Colon (tissue), 2 donors: ENCODE data around the gene CABLES2.

Experiments
- FAIRE-seq: peaks from 2 replicates; lab custom pipeline; 2012; peaks lifted over from hg19 to GRCh38; lab: Jason Lieb, UNC
- donor health status: control.
- donor health status: control.

CABLES2 gene, protein sequence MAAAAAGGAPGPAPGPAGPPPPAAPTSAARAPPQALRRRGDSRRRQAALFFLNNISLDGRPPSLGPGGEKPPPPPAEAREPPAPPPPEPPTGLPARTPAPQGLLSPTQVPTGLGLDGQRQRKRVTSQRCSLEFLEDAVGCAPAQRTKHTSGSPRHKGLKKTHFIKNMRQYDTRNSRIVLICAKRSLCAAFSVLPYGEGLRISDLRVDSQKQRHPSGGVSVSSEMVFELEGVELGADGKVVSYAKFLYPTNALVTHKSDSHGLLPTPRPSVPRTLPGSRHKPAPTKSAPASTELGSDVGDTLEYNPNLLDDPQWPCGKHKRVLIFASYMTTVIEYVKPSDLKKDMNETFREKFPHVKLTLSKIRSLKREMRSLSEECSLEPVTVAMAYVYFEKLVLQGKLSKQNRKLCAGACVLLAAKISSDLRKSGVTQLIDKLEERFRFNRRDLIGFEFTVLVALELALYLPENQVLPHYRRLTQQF

DNA sequence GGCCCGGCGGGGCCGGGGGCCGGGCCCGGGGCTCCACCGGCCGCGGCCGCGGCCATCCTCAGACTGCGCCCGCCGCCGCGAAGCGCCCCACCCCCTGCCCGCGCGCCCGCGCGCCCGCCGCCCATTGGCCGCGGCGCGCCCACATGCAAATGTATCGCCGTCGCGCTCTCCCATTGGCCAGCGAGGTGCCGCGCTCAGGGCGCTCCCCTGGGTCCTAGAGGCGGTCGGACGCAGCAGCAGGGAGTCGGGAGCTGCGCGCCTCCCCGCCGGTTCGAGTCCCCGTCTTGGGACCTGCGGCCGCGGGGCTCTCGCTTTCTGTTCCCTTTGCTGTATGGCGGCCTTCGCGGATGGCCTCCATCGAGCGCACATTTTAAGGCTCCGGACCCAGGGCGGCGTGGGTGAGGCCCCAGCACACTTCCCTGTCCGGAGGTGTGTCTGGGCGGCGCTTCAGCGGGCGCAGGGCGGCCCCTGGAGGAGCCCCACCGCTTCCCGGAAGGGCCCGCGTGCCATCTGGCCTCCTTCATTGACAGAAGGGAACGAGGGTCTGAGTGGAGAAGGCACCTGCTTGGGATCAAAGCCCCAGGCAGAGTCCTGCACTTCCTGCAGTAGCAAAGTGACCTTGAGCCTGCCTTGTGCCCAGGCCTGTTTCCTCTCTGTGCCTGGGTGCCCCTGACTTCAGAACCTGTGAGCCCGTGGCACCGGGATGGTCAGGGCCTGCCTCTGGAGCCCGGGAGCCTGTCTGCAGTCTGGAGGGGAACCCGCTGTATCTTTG lies at the start of gene CABLES2:
Gene CABLES2, minus strand, starts transcription at position 65 of the 772 bp plus-strand sequence. Its CDS starts 9 bp downstream, at position 56.
- no peak for FAIRE-seq

DNA sequence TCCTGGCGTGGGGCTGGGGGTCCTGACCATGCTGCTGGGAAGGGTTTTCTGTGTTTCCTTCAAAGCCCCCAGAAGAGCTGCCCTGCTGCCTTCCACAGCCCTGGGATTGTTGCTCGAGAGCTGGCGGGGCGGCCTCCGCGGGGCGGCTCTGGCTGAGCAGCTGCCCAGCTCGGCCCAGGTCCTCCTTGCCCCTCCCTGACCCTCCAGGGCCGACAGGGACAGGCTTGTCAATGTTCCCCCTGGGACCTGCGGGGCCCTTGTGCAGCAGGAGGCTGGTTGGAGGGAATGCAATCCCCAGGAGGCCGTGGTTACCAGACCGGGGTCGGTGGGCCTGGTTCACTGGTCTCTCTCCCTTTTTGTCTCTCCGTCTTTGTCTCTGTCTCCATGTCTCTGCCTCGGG lies 48.8 kb upstream of the CABLES2 start:
- no peak for FAIRE-seq

DNA sequence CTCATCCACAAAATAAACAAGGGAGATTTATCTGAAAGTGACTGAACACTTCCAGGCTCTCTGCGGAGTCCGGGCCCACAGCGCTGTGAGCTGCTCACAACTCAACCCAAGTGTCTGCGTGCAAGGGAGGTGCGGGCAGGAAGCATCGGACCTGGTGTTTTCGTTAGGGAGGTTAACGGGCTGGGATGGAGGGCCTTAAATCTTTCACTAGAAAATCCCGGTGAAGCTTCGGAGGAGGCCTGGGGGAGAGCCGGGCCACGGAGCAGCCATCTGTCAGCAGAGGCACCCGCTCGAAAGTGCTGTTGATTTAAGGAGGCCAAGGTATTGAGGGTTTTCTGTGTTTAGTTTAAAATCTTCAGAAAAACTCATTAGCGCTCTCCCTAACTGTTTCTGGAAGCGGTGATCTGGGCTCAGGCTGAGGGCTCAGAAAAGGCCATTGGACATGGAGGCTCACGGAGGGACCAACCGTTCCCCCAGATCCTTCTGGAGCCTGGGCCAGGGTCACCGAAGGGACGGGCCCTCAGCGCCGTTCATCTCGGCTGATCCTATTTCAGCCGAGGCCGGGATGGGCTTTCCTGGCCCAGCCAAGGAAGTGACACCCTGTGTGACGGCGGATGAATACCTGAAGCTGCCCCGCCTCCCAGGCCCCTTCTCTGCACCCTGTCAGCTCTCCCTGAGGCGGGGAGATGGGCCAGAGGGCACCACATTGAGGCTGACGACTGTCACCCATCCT lies 48.0 kb upstream of the CABLES2 start:
- FAIRE-seq, result no peak

DNA sequence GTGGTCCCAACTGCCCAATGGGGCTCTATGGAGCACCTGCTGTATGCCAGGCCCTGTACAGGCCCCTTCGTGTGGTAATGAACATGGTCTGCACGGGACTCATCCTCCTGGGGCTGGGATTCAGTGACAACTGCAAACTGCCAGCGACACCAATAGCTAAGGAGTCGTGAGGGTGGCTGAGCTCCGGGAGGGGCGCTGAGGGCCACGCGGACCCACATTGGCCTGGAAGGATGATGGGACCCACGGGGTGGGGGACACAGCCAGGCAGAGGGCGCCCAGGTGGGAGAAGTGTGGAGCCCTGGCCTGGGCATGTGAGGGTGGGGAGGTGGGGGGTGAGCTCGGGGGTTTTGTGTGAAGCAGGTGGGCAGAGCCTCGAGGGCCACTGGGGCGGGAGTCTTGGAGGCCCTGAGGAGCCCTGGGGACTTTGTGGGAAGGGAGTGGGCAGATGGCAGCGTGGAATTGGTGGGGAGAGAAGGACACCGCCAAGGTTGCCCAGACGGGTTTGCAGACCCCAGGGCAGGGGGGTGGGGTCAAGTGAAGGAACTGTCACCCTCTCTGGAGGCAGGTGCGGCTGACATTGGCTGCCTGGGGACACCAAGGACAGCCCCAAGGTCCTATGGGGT lies 46.2 kb upstream of the CABLES2 start:
- FAIRE-seq, result no peak

DNA sequence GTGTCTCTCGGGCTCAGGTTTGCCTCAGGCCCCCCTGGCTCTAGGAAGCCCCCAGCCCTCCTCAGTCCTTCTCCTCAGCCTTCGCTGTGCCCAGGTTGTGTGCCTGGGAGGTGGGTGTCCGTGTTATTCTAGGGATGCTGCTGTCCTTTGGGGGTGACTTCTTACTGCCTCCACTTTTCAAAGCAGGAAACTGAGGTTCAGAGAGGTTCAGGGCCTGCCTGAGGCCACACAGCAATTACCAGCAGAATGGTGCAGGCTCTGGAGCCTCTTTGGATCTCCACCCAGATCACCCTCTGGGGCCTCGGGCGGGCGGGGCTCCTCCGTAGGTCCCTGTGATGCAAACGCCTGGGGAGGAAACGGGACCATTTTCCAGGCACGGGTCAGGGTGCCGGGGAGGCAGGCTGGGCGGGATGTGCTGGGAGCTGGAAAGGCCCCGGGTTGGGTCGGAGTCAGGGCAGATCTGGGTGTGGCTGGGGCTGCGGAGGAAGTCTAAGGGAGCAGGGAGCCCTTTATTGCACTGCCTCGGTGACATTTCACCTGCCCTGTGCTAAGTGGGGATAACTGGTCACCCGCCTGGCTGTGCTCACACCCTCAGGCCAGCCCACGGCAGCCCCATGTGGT lies 45.5 kb upstream of the CABLES2 start:
- FAIRE-seq, result no peak

DNA sequence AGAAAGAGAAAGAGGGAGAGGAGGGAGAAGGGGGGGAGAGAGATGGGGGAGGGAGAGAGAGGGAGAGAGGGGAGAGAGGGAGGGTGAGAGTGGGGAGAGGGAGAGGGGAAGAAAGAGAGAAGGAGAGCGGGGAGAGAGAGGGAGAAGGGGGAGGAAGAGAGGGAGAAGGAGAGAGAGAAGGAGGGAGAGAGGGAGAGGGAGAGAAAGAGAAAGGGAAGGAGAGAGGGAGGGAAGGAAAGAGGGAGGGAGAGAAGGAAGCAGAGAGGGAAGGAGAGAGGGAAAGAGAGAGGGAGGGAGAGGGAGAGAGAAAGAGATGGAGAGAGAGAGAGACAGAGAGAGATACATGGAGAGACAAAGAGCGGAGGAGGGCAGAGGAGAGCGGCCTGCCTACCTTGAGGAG lies 44.9 kb upstream of the CABLES2 start:
- FAIRE-seq, result no peak

DNA sequence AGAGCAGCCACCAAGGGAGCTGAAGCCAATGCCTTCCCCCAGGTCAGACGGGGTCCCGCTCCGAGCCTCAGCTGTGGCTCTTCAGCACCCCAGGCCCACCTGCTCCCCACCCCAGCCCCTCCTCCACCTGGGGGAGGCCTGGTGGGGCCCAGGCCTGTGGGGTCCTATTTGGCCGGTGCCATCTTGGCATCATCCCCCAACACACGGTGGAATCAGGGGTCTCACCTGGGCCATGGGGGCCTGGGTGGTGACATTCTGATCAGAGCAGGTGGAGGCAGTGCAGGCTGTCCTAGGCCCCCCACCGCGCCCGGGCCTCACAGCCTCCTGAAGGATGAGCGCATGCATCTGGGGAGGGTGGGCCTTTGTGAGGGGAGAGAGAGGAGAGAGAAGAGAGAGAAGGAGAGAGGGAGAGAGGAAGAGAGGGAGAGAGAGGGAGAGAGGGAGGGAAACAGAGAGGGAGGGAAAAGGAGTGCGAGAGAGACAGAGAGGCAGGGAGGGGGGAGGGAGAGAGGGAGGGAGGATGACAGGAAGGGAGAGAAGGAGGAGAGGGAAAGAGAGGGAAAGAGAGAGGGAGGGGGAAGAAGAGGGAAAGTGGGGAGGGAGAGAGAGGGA lies 44.2 kb upstream of the CABLES2 start:
- FAIRE-seq, result no peak

DNA sequence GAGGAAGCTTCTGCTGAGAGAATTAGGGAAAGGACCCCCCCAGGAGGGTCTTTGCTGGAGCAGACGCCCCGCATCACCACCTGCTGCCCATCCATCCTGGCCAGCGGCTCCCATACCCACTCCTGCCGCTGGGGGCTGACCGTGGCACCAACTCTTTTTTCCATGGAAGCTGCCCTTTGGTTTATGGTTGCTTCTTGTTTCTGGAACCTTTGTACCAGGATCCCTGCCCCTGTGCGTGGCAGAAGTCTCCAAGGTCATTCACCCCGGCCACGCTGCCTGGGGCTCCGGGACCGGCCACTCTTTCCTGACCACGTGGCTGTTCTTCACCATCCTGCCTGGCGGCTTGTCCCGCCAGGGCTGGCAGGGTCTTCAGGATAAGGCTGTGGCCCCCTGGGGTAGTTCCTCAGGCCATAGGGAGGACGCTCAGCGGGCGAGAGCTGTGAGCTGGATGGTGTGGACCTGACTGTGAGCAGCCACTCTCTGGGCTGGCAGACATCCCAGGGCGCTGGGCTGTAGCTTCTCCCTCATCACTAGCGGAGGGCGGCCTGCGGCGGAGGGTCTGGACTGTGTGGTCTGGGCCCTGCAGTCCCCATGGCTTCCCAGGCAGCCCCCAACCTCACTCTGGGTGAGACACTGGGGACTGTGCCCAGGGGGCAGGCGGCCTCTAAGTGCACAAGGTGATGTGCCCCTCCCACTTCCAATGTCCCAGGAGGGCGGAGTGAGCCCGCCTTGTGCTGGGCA lies 43.0 kb upstream of the CABLES2 start:
- FAIRE-seq, result no peak

DNA sequence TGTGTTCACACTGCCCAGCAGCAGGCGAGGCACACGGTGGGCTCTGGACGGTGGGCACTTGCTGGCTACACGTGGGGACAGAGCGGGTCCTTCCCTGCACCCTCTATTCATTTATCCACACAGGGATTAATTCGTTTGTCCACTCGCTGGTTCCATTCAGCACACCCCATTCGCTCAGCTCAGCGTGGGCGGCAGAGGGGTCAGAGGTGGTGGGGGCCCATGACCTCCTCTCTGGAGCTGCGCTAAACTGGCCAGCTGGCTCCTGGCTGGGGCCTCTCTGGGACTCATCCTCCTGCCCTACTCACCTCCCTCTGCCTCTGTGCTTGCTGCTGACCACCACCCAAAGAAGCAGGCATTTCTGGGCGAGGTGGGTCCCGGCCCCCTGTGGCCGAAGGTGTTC lies 41.7 kb upstream of the CABLES2 start:
- FAIRE-seq, result no peak

DNA sequence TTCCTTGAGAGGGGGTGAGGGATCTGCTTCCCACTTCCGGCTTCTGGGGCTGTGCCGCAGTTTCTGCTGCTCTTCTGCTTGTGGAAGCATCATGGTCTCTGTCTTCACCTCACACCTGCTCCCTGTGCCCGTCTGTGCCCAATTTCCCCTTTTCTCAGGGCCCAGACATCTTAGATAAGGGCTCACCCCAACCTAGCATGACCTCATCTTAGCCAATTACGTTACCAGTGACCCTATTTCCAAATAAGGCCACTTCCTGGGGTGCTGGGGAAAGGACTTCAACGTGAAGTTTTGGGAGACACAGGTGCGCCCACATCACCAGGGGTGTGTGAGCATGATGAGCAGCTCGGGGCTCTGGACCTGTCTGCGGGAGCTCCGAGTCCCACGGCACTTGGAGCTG lies 41.0 kb upstream of the CABLES2 start:
- FAIRE-seq, result no peak

DNA sequence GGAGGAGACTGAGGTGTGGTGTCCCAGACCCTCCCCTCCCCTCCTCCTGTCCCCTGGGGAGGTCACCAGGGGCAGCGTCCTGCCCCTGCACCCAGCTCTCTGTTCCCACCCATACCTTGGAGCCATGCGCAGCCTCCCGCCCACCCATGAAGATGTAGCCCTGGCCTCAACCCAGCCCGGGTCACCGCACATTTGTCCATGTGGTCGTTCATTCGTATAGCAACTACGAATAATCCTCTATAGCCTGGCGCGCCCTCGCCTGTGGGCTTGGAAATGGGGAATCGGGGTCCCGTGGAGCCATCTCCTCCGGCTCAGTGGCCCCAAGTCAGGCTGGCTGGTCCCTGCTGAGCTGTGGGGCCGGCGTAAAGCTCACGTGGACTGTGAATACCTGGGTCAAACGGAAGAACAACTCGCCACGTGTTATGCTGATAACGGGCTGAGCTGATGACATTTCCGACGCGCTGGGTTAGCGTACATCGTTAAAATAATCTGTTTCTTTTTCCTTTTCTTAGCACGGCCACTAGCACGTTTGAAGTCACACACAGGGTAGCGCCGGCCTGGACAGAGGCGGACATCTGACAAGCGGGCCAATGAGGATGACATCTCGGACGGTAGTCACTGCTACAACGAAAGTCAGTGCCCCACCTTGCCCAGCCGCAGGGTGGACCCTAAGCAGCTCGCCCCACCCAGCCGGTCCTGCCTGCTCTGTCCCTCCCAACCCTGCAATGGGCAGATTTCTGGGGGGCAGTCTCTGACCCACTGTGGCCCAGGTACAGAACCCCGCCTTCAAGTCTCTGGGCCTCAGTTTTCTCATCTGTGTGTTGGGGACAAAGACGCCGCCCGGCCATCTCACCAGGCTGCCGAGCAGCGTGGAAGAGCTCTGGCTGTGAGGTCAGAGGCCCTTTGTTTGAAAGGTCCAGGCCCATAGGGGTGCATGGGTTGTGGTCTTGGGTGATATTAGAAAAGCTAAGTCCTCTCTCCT lies 40.1 kb upstream of the CABLES2 start:
- no peak for FAIRE-seq

DNA sequence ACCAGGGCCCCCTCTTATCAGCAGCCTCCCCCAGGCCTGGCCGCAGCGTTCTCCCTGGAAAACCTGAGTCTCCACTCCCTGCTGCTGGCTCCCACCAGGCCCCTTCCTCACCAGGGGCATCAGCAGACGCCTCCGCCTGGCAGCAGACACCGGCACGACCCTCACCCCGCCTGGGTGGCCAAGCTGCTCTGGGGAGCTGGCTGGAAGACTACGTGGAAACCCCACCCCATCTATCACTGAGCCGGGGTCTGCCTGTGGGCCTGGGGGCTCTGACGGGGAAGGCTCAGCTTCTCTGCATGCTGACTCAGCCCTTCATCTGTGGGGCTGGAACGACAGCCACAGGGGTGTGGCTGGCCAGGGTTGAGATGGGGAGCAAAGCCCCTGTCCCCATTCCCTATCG lies 39.4 kb upstream of the CABLES2 start:
- no peak for FAIRE-seq

DNA sequence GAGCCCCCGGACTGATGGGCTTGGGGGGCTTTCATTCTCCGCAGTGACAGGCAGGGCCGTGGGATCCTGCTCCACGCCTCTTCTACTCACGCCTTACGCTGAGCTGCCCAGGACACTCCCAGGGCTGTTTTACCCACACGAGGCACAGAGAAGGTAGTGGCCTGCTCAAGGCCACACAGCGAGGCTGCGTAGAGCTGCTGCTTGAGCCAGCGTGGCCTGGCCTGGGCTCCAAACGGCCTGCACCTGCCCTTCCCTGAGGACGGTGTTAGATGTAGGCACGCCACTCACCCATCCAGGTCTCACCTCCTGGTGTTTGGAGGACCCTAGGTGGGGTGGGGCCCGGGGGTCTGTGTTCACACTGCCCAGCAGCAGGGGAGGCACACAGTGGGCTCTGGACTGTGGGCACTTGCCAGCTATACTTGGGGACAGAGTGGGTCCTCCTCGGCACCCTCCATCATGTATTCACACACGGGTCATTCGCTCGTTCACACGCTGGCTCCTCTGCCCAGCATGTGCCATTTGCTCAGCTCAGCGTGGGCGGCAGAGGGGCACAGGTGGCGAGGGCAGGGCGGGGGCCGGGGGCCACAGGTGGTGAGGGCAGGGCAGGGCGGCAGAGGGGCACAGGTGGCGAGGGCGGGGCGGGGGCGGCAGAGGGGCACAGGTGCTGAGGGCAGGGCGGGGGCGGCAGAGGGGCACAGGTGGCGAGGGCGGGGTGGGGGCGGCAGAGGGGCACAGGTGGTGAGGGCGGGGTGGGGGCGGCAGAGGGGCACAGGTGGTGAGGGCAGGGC lies 38.7 kb upstream of the CABLES2 start:
- FAIRE-seq, result no peak

DNA sequence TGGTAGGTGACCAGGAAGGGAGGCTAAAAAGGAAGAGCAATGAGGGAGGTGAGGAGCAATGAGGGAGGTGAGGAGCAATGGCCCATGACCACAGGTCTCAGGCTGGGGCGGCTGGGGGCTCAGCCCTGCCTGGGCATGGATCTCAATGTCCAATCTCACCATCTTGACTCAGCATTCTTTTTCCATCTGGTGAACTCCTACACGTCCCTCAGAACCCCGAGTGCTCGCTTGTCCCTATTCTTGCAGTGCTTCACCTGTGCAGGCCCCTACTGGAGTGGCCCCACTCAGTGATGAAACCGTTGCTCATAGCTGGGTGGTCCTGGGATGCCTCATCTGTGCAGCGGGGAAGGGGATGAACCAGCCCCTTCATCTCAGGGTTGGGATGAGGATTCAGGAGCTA lies 37.2 kb upstream of the CABLES2 start:
- FAIRE-seq, result no peak

DNA sequence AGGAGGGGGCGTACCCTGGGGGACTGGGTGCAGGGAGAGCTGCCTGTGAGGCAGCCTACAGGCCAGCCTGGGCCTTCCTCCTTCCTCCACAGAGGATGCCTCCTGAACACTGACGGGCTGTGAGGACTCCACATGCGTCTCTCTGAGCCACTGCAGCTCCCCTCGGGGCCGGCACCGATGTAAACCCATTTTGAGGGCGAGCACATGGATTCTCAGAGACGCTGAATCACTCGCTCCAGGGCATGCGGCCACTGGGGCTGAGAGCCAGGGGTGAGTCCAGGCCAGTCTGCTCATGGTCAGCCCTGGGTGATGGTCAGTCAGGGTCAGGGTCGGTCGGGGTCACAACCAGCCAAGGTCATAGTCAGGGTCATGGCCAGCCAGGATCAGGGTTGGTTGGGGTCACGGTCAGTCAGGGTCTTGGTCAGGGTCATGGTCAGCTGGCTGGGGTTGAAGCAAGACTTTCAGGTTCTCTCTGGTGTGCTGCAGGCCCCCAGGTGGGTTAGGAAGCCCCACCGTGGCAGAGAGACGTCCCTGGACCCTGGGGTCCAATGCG lies 35.0 kb upstream of the CABLES2 start:
- FAIRE-seq, result no peak

DNA sequence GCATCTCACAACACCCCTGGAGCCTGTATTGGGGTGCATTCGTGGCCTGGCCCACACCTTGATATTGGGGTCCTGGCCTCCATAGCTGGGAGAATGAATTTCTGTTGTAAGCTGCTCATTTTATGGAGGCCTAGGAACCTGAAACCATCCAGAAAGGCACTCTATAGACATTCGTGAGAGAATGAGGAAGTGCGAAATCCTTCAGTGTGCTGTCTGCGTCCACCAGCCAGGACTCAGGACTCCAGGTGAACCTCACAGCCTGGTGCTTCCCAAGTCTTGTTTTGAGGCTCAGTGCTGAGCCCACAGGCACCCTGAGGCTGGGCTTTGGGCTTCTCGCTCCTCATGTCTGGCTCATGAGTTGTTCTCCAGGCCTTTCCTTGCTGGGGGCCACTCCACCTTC lies 32.1 kb upstream of the CABLES2 start:
- no peak for FAIRE-seq

DNA sequence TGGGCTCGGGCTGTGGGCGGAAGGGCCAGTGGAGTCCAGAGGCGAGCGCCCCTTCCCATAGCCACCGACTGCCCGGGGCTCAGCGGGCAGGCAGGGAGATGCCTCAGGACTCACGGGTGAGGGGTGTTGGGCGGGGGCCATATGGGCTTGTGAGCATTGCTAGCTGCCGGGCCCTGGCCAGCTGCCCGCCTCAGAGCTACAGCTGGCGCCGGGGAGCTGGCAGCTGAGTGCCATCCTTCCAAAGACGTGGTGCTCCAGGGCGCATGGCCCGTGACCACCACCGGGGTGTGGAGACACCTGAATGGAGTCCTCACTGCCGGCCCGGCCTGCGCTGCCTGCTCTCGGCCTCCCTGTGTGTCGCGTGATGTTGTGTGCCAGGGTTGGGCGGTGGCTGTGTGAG lies 30.8 kb upstream of the CABLES2 start:
- FAIRE-seq, result no peak

DNA sequence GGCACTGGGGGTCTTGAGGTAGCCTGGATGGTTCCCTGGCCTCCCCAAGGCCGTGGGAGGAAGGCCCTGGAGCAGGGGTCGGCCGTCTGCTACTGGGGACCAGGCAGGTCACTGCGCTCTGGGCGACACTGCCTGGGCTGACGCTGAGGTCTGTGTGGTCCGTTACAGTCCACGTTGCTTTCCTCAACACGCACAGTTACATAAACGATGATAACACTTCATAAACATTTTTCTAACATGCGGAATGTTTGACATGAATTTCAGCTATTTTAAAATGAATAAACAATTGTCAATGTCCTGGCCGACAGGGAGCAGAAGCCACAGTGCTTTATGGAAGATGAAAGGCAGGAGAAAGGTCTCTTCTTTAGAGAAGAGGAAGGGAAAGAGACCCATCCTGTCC lies 30.4 kb upstream of the CABLES2 start:
- FAIRE-seq, result no peak
